Testis (tissue), 2 donors: ENCODE data around the gene TBC1D22A.

Source experiments
- CTCF ChIP-seq, 3 experiments: fragments of 450-650 bp in 2 of 3; fragments of 200-600 bp in 1 of 3; sonication (generic) in 1 of 3; IDR thresholded peaks; one replicate each; pipeline ENCODE4 v1.5.1; 2016 to 2019; ENCODE audit warnings: antibody characterized with exemption in 3 of 3, mild to moderate bottlenecking in 2 of 3, moderate library complexity in 1 of 3
- POLR2A ChIP-seq: fragments of 450-650 bp; IDR thresholded peaks from one replicate; pipeline ENCODE4 v1.6.1; 2017; ENCODE audit warnings: antibody characterized with exemption, mild to moderate bottlenecking, moderate library complexity

GRCh38 chr22:46881373-46882118, 119.1 kb downstream of the TBC1D22A start:
- TF ChIP-seq CTCF (IDR thresholded peaks at IDR 0.05) (no peak), POLR2A (no peak)
